RWPE1 (cell line): ENCODE measurements around the gene CACNA2D3.

Experiments
- CTCF ChIA-PET: fragments of 350-600 bp; sonication (Branson Sonifier 250); formaldehyde crosslinking; extraction: SDS; loops from one replicate; lab custom pipeline; 2021; lab: Yijun Ruan, JAX
- POLR2A ChIA-PET: fragments of 400-600 bp; formaldehyde crosslinking; extraction: SDS; loops from one replicate; lab custom pipeline; 2020; ENCODE audit warnings: antibody characterized with exemption; ENCODE audit not compliant: low non-redundant PET; lab: Yijun Ruan, JAX
- DNase-seq: peaks from one replicate; pipeline ENCODE4 v3.0.0; 2012; ENCODE audit warnings: low spot score
- H3K27ac ChIP-seq: fragments of 450-650 bp; 2 replicates; pipeline ENCODE4 v1.5.1; 2017
- TF ChIP-seq, protein P1 (sequence below): fragments of 450-650 bp; conservative IDR thresholded peaks from 2 replicates; pipeline ENCODE4 v1.5.1; 2017; ENCODE audit warnings: low read depth, mild to moderate bottlenecking

CACNA2D3 gene

GRCh38 chr3:54713455-54713854 is 591.1 kb downstream of the CACNA2D3 start:
- ChIA-PET POLR2A (no interaction called here), CTCF (interaction anchor here (0.5 kb wide), 1 partner anchor 1052 kb away, joined by 3 read pairs; no protein-coding TSS in a partner anchor)
- H3K27ac ChIP-seq = no peak overlapping the region
- DNase-seq = no peak
- TF ChIP-seq, protein P1, sequence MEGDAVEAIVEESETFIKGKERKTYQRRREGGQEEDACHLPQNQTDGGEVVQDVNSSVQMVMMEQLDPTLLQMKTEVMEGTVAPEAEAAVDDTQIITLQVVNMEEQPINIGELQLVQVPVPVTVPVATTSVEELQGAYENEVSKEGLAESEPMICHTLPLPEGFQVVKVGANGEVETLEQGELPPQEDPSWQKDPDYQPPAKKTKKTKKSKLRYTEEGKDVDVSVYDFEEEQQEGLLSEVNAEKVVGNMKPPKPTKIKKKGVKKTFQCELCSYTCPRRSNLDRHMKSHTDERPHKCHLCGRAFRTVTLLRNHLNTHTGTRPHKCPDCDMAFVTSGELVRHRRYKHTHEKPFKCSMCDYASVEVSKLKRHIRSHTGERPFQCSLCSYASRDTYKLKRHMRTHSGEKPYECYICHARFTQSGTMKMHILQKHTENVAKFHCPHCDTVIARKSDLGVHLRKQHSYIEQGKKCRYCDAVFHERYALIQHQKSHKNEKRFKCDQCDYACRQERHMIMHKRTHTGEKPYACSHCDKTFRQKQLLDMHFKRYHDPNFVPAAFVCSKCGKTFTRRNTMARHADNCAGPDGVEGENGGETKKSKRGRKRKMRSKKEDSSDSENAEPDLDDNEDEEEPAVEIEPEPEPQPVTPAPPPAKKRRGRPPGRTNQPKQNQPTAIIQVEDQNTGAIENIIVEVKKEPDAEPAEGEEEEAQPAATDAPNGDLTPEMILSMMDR = no peak

- ChIA-PET POLR2A (no interaction called here), CTCF (no interaction called here)
- no peak for DNase-seq
- TF ChIP-seq, protein P1 = no peak
- no peak overlapping the region for H3K27ac ChIP-seq
These were observed 591.7 kb downstream of the CACNA2D3 start for GRCh38 chr3:54714035-54714434.

- ChIA-PET CTCF (no interaction called here), POLR2A (no interaction called here)
- no peak overlapping the region for H3K27ac ChIP-seq
- TF ChIP-seq, protein P1 = no peak
- DNase-seq = no peak
These were observed 595.2 kb downstream of the CACNA2D3 start for GRCh38 chr3:54717506-54717905.

DNA sequence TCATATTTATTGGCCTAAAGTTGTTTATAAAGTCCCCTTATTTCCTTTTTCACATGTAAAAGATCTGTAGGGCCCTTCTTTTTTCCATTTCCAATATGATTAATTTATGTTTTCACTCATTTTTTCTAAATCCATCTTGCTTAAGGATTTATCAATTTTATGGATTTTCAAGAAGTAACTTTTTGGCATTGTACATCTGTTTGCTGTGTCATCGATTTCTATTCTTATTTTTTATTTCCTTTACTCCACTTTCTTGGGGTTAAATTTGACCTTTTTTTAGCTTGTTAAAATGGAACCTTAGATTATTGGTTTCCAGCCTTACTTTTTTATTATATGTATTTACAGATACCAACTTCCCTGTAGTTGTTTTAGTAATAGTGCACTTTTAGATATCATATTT is 597.6 kb downstream of the CACNA2D3 start:
- no peak overlapping the region for H3K27ac ChIP-seq
- POLR2A ChIA-PET = no interaction called here
- CTCF ChIA-PET = no interaction called here

GRCh38 chr3:54720604-54721003 is 598.3 kb downstream of the CACNA2D3 start:
- CTCF ChIA-PET = no interaction called here
- TF ChIP-seq, protein P1 = no peak
- POLR2A ChIA-PET = no interaction called here
- H3K27ac ChIP-seq = no peak overlapping the region
- DNase-seq = no peak

More for the DNA sequence above, 597.6 kb downstream of the CACNA2D3 start:
- TF ChIP-seq, protein P1 = no peak
- DNase-seq = no peak

- H3K27ac ChIP-seq = no peak overlapping the region
- TF ChIP-seq, protein P1 = no peak
- ChIA-PET POLR2A (no interaction called here), CTCF (no interaction called here)
- DNase-seq = no peak
These were observed 609.5 kb downstream of the CACNA2D3 start for GRCh38 chr3:54731732-54732445.
